Breast epithelium (tissue), 3 donors: ENCODE results near the gene CEBPB.

Experiments used
- CTCF ChIP-seq, 3 donors: fragments of 450-650 bp; IDR thresholded peaks; one replicate each; pipeline ENCODE4 v1.5.1; 2016 to 2017; ENCODE audit warnings: antibody characterized with exemption in 3 of 3, mild to moderate bottlenecking in 3 of 3, moderate library complexity in 3 of 3
- POLR2A ChIP-seq: fragments of 450-650 bp; IDR thresholded peaks from one replicate; pipeline ENCODE4 v1.6.1; 2016; ENCODE audit warnings: antibody characterized with exemption, mild to moderate bottlenecking, moderate library complexity
- POLR2AphosphoS5 ChIP-seq, 3 donors: sonication (generic); formaldehyde crosslinking; IDR thresholded peaks; one replicate each; pipeline ENCODE4 v1.6.1; 2017; ENCODE audit warnings: antibody characterized with exemption in 3 of 3

- peak; percentile 99 to 100 (median 99) for TF ChIP-seq CTCF (IDR thresholded peaks at IDR 0.05)
- TF ChIP-seq POLR2AphosphoS5 (IDR thresholded peaks at IDR 0.05), result peak in 2 of 3 donors; percentile 36 to 57
- no peak for TF ChIP-seq POLR2A
These were observed 4.3 kb upstream of the CEBPB start for GRCh38 chr20:50186151-50186885.
